KOPT-K1 (cell line): ENCODE results near the gene TENM4.

Experiments used
- H3K27ac ChIP-seq: fragments of 200-600 bp; sonication (generic); 2 replicates; pipeline ENCODE4 v1.5.1; 2016; ENCODE audit warnings: antibody characterized with exemption, mild to moderate bottlenecking, low read depth, low read length; ENCODE audit not compliant: poor library complexity, severe bottlenecking
- H3K36me3 ChIP-seq: fragments of 200-600 bp; sonication (generic); 2 replicates; pipeline ENCODE4 v1.5.1; 2017; ENCODE audit warnings: antibody characterized with exemption, mild to moderate bottlenecking, low read length, moderate library complexity; ENCODE audit not compliant: insufficient read depth
- H3K9me3 ChIP-seq: fragments of 200-600 bp; sonication (generic); 2 replicates; pipeline ENCODE4 v1.5.1; 2017; ENCODE audit warnings: antibody characterized with exemption, low read length, mild to moderate bottlenecking; ENCODE audit not compliant: insufficient read depth, poor library complexity, severe bottlenecking

TENM4 gene

GRCh38 chr11:78941226-78941851, 499.5 kb downstream of the TENM4 start:
- no peaks in the 10 kb centered on the region for H3K36me3 ChIP-seq
- no peak overlapping the region for H3K27ac ChIP-seq

DNA sequence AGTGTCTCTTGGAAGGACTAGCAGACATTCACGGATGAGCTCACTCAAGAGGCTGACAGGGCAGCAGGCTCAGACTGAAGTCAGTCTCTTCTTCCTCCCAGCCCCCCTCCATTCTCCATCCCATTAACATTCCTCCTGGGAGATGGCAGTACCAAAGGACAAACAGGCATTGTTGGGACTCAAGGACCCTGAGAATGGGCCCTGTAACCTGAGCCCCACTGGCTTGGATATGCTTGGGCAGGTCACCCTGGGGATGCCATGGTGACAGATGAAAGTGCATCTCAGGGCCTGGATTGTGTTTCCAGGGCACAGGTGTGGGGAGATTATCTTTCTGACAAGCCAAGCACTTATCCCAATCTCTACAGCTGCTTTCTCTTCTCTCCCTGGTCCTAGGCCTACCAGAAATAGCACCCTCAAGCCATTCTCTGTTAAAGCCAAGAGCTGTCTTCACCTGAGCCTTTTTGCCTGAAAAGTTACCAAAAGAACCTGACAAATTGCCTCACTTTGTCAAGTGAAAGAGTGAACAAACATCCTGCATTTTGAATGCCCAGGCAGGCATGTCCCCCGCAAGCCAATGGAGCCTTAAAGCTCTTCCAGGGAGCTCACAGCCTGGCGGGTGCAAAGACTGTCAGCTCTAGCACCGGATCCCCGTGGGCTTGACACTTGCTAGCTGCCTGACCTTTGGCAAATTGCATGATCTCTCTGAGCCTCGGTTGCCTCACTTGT, 500.2 kb downstream of the TENM4 start:
- H3K27ac ChIP-seq: no peak overlapping the region
- H3K9me3 ChIP-seq: no peaks in the 10 kb centered on the region
- H3K36me3 ChIP-seq: no peaks in the 10 kb centered on the region

More at GRCh38 chr11:78941226-78941851, 499.5 kb downstream of the TENM4 start:
- H3K9me3 ChIP-seq: no peaks in the 10 kb centered on the region

GRCh38 chr11:78938971-78939370, 501.9 kb downstream of the TENM4 start:
- Histone ChIP-seq H3K36me3 (no peaks in the 10 kb centered on the region), H3K27ac (no peak overlapping the region), H3K9me3 (no peaks in the 10 kb centered on the region)

GRCh38 chr11:78938036-78938435, 502.8 kb downstream of the TENM4 start:
- no peaks in the 10 kb centered on the region for H3K36me3 ChIP-seq
- H3K27ac ChIP-seq: no peak overlapping the region
- no peaks in the 10 kb centered on the region for H3K9me3 ChIP-seq

- Histone ChIP-seq H3K36me3 (no peaks in the 10 kb centered on the region), H3K9me3 (no peaks in the 10 kb centered on the region), H3K27ac (no peak overlapping the region)
Measured at GRCh38 chr11:78935398-78936068, 505.3 kb downstream of the TENM4 start.

- H3K9me3 ChIP-seq: no peaks in the 10 kb centered on the region
- H3K36me3 ChIP-seq: no peaks in the 10 kb centered on the region
- no peak overlapping the region for H3K27ac ChIP-seq
Measured at GRCh38 chr11:78933350-78933749, 507.5 kb downstream of the TENM4 start.

DNA sequence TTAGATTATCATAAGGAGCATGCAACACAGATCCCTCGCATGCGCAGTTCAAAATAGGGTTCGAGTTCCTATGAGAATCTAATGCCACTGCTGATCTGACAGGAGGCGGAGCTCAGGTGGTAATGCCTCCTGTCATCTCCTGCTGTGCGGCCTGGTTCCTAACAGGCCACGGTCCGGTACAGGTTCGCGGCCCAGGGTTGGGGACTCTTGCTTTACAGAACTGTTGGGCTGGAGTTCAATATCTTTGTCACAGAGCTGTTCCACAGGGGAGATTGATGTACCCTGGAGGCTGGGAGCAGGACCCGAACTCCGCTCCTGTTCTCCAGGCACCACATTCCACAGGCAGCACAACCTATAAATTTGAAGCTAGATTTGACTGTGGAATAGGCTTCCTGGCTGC, 508.1 kb downstream of the TENM4 start:
- Histone ChIP-seq H3K9me3 (no peaks in the 10 kb centered on the region), H3K36me3 (no peaks in the 10 kb centered on the region), H3K27ac (no peak overlapping the region)

GRCh38 chr11:78931891-78932290, 508.9 kb downstream of the TENM4 start:
- no peaks in the 10 kb centered on the region for H3K36me3 ChIP-seq
- H3K27ac ChIP-seq: no peak overlapping the region
- H3K9me3 ChIP-seq: no peaks in the 10 kb centered on the region

GRCh38 chr11:78930810-78931523, 509.9 kb downstream of the TENM4 start:
- Histone ChIP-seq H3K27ac (no peak overlapping the region), H3K9me3 (no peaks in the 10 kb centered on the region), H3K36me3 (no peaks in the 10 kb centered on the region)

- H3K27ac ChIP-seq: no peak overlapping the region
- H3K9me3 ChIP-seq: no peaks in the 10 kb centered on the region
- no peaks in the 10 kb centered on the region for H3K36me3 ChIP-seq
Measured at GRCh38 chr11:78929906-78930220, 511.0 kb downstream of the TENM4 start.

- Histone ChIP-seq H3K36me3 (no peaks in the 10 kb centered on the region), H3K9me3 (no peaks in the 10 kb centered on the region), H3K27ac (no peak overlapping the region)
Measured at GRCh38 chr11:78929207-78929905, 511.5 kb downstream of the TENM4 start.

GRCh38 chr11:78927511-78927910, 513.3 kb downstream of the TENM4 start:
- H3K27ac ChIP-seq: no peak overlapping the region
- no peaks in the 10 kb centered on the region for H3K9me3 ChIP-seq
- H3K36me3 ChIP-seq: no peaks in the 10 kb centered on the region

DNA sequence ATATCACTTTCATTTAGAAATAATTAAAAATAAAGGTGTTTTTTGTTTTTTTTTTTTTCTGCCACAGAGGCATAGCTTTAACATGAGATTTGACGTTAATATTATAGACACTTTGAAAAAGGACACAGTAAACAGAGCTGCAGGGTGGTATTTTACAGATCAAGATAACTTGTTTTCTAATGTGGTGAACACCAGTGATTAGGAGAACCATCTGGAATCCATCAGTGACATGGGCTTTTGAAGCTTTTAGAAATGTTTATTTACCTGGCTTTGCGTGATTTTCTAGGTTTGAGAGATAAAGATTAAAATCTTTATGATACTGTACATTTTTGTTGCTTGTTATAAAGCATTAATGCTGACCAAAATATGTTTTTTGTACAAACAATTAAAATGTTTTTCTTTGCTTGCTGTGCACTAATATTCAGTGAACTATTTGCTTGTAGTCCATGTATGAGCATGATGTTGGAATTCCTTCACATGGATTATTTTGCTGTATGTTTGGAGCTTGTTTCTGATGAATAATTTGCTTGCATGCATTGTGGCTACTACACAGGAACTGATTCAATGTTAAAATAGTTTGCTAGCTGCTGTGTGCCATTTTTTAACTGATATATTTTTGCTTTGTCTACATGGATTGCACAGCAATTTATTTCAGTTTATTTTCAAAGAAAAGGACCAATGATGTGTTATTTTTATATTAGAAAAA, 514.0 kb downstream of the TENM4 start:
- no peaks in the 10 kb centered on the region for H3K36me3 ChIP-seq
- H3K9me3 ChIP-seq: no peaks in the 10 kb centered on the region
- no peak overlapping the region for H3K27ac ChIP-seq

DNA sequence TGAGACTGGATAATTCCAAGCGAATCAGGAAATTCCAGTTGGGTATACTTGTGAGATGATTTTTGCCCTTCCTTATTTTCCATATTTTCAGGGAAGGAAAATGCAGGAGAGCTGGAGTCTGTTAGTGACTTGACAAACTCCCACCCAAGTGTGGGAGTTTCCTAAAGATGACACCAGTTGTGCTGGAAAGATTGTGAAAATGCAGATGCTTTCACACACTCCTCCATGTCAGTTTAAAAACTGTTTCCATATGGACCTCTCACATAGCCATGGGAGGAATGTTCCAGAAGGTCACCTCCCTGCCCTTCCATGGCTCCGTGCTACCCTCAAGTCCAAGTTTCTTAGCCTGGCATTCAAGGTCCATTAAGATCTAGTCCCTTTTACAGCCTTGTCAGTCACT, 515.4 kb downstream of the TENM4 start:
- no peaks in the 10 kb centered on the region for H3K9me3 ChIP-seq
- H3K27ac ChIP-seq: no peak overlapping the region
- no peaks in the 10 kb centered on the region for H3K36me3 ChIP-seq
